IMR-90 (cell line): ENCODE data around the gene ZC3H14. TPM values are rescaled to one million over a fixed set of nuclear protein-coding genes. Genes with fewer than 3 reads are reported as not detected.
A peak's percentile ranks its signal among the peaks of the same experiment; 100 is the strongest.

Experiments
- ATAC-seq: fragments of 200-7000 bp; cut with Tn5 transposase; 2 replicates; pipeline ENCODE4 v1.9.1; 2020; ENCODE audit warnings: low read depth, mild to moderate bottlenecking, moderate library complexity
- BruUV-seq: library from RNA; stranded (reverse); fragments of 400-500 nt; replicated peaks from 2 replicates; lab custom pipeline; 2021; lab: Mats Ljungman, UMichigan
- CTCF ChIA-PET: fragments of 300-600 bp; formaldehyde crosslinking; extraction: SDS; loops from one replicate; lab custom pipeline; 2021; ENCODE audit warnings: antibody characterized with exemption; lab: Yijun Ruan, JAX
- POLR2A ChIA-PET: fragments of 300-600 bp; sonication (Branson Sonifier 250); formaldehyde crosslinking; loops from one replicate; lab custom pipeline; 2022; ENCODE audit warnings: antibody characterized with exemption; ENCODE audit not compliant: unreplicated experiment; lab: Charles Lee
- DNase-seq: peaks from one replicate; pipeline ENCODE4 v3.0.0; 2013
- H2AFZ ChIP-seq: replicated peaks from 2 replicates; pipeline ENCODE3; 2013; ENCODE audit warnings: low read length, mild to moderate bottlenecking; ENCODE audit not compliant: poor library complexity
- H2AK5ac ChIP-seq: 2 replicates; pipeline ENCODE4 v1.6.1; 2013; ENCODE audit warnings: low read depth, low read length, inconsistent platforms
- H2AK9ac ChIP-seq: replicated peaks from 2 replicates; pipeline ENCODE3; 2013; ENCODE audit warnings: mild to moderate bottlenecking, low read depth, low read length, moderate library complexity; ENCODE audit not compliant: poor library complexity
- H2BK120ac ChIP-seq: 2 replicates; pipeline ENCODE4 v1.6.1; 2013; ENCODE audit warnings: low read depth, low read length, inconsistent platforms
- H2BK15ac ChIP-seq: 3 replicates; pipeline ENCODE4 v1.6.1; 2013; ENCODE audit warnings: low read depth, low read length, inconsistent platforms
- H2BK20ac ChIP-seq: 2 replicates; pipeline ENCODE4 v1.6.1; 2013; ENCODE audit warnings: low read depth, mild to moderate bottlenecking, inconsistent platforms, low read length, moderate library complexity
- H2BK5ac ChIP-seq: 2 replicates; pipeline ENCODE4 v1.6.1; 2013; ENCODE audit warnings: mild to moderate bottlenecking, low read depth, low read length, inconsistent platforms; ENCODE audit not compliant: poor library complexity, severe bottlenecking
- H3K14ac ChIP-seq: replicated peaks from 2 replicates; pipeline ENCODE4 v1.6.1; 2013; ENCODE audit warnings: low read depth, low read length, inconsistent platforms
- H3K18ac ChIP-seq: 2 replicates; pipeline ENCODE4 v1.6.1; 2013; ENCODE audit warnings: low read depth, low read length, control low read depth
- H3K23ac ChIP-seq: 2 replicates; pipeline ENCODE4 v1.6.1; 2013; ENCODE audit warnings: low read depth, low read length, inconsistent platforms
- H3K27ac ChIP-seq: 2 replicates; pipeline ENCODE4 v1.5.1; 2013; ENCODE audit warnings: mild to moderate bottlenecking, control low read depth, low read length; ENCODE audit not compliant: insufficient read depth
- H3K27me3 ChIP-seq: 2 replicates; pipeline ENCODE4 v1.6.1; 2013; ENCODE audit warnings: low read length; ENCODE audit not compliant: control insufficient read depth, insufficient read depth
- H3K36me3 ChIP-seq: 2 replicates; pipeline ENCODE4 v1.6.1; 2013; ENCODE audit warnings: low read length, mixed read lengths; ENCODE audit not compliant: control insufficient read depth, insufficient read depth
- H3K4ac ChIP-seq: 2 replicates; pipeline ENCODE4 v1.6.1; 2013; ENCODE audit warnings: low read depth, low read length, inconsistent platforms
- H3K4me1 ChIP-seq: 2 replicates; pipeline ENCODE4 v1.6.1; 2013; ENCODE audit warnings: low read length, mixed read lengths; ENCODE audit not compliant: control insufficient read depth, insufficient read depth
- H3K4me2 ChIP-seq: 2 replicates; pipeline ENCODE4 v1.6.1; 2013; ENCODE audit warnings: low read depth, mild to moderate bottlenecking, control low read depth, low read length, moderate library complexity
- H3K4me3 ChIP-seq: 2 replicates; pipeline ENCODE4 v1.5.1; 2013; ENCODE audit warnings: low read depth, mild to moderate bottlenecking, control low read depth, low read length, moderate library complexity; ENCODE audit not compliant: insufficient read depth
- H3K56ac ChIP-seq: 2 replicates; pipeline ENCODE4 v1.6.1; 2013; ENCODE audit warnings: low read length, inconsistent platforms; ENCODE audit not compliant: insufficient read depth; ENCODE audit errors: extremely low read depth
- H3K79me1 ChIP-seq, 2 experiments: 2 replicates each; pipeline ENCODE4 v1.6.1; 2013; ENCODE audit warnings: low read length in 2 of 2, inconsistent platforms in 1 of 2, low read depth in 1 of 2
- H3K9ac ChIP-seq: 2 replicates; pipeline ENCODE4 v1.6.1; 2013; ENCODE audit warnings: low read depth, low read length, control low read depth
- H3K9me1 ChIP-seq: 2 replicates; pipeline ENCODE4 v1.6.1; 2013; ENCODE audit warnings: low read length, inconsistent platforms; ENCODE audit not compliant: insufficient read depth
- H3K9me3 ChIP-seq: 2 replicates; pipeline ENCODE4 v1.6.1; 2013; ENCODE audit warnings: low read length; ENCODE audit not compliant: control insufficient read depth, insufficient read depth
- H4K20me1 ChIP-seq: 2 replicates; pipeline ENCODE4 v1.6.1; 2013; ENCODE audit warnings: low read length, inconsistent platforms; ENCODE audit not compliant: insufficient read depth
- H4K5ac ChIP-seq: 2 replicates; pipeline ENCODE4 v1.6.1; 2013; ENCODE audit warnings: mild to moderate bottlenecking, low read depth, low read length, control low read depth
- H4K8ac ChIP-seq, 2 experiments: 2 replicates each; pipeline ENCODE4 v1.6.1; 2013; ENCODE audit warnings: low read depth in 2 of 2, low read length in 2 of 2, control low read depth in 1 of 2, inconsistent platforms in 1 of 2
- H4K91ac ChIP-seq: 2 replicates; pipeline ENCODE4 v1.6.1; 2013; ENCODE audit warnings: low read depth, low read length, inconsistent platforms; ENCODE audit not compliant: insufficient read depth
- FOS ChIP-seq: fragments of 150-350 bp; IDR thresholded peaks from 2 replicates; pipeline ENCODE4 v1.6.1; 2016; ENCODE audit warnings: low read depth, low read length
- MAZ ChIP-seq: IDR thresholded peaks from 2 replicates; pipeline ENCODE4 v1.6.1; 2012; ENCODE audit warnings: low read depth, mild to moderate bottlenecking, low read length, improper control_type of control experiment, moderate library complexity, borderline replicate concordance
- NFE2L2 ChIP-seq: fragments of 150-350 bp; IDR thresholded peaks from 2 replicates; pipeline ENCODE4 v1.6.1; 2016; ENCODE audit warnings: low read depth, mild to moderate bottlenecking, low read length
- WGBS, 2 experiments: methylation state at CpG; one replicate each; pipeline versions ENCODE4 v1.1.5 to v1.1.7; 2013; ENCODE audit warnings: missing lambda C conversion rate in 2 of 2; ENCODE audit not compliant: insufficient read length in 1 of 2; ENCODE audit errors: extremely low coverage in 2 of 2; 5-methylcytosine and 5-hydroxymethylcytosine counted together
- dilution Hi-C: fragments of 300-500 bp; cut with HindIII; formaldehyde crosslinking; loops from one replicate; pipeline ENCODE4 v1.14.3; 2018; ENCODE audit warnings: low sequenced_read_pairs; ENCODE audit not compliant: unreplicated experiment
- in situ Hi-C: fragments of 300-500 bp; cut with MboI; formaldehyde crosslinking; loops from 3 replicates; pipeline ENCODE4 v1.14.3; 2019; ENCODE audit warnings: low sequenced_read_pairs, inconsistent platforms, mixed read lengths
- intact Hi-C: fragments of 100-400 bp; cut with micrococcal nuclease; formaldehyde crosslinking; loops from 2 replicates; pipeline ENCODE4 v1.10.0; 2022
- polyA plus RNA-seq, 3 experiments: library from polyadenylated mRNA; depleted of rRNA; stranded (reverse); fragments of >200 nt; gene quantifications; 2 replicates each; pipeline ENCODE4 v1.2.3, GENCODE V29; 2012; ENCODE audit warnings: low replicate concordance in 1 of 3
- total RNA-seq: library from RNA; depleted of rRNA; stranded (reverse); fragments of >200 nt; gene quantifications from 2 replicates; pipeline ENCODE4 v1.2.3, GENCODE V29; 2012
- TF ChIP-seq, protein P1 (sequence below): conservative IDR thresholded peaks from 2 replicates; pipeline ENCODE4 v1.5.1; 2012; ENCODE audit warnings: mild to moderate bottlenecking, low read depth, low read length, improper control_type of control experiment
- TF ChIP-seq, protein P2 (sequence below): fragments of 150-350 bp; IDR thresholded peaks from 2 replicates; pipeline ENCODE4 v1.6.1; 2017; ENCODE audit warnings: mild to moderate bottlenecking, antibody characterized with exemption, low read length, low read depth

ZC3H14 gene
- total and polyA plus RNA-seq, 2 of the 4 experiments (the other 2 are of a cell fraction): 72.5 to 111 TPM

DNA sequence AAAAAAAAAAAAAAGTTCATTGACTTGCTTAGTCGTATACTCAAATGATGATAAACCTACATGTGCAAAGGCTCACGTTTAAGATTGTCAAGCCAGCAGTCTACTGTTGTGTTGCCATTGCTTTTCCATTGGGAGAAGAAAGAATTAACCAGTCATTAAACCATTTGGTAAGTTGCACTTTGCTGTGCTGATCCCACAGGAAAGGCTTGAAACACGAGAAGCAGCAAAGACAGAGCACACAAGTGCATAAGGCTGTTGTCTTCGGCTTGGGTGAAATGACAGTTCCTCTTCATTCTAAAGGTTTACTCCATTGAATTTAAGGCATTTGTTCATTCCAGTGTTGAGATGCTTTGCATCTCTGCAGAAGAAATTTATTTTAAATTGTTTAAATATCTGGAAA, 50.1 kb downstream of the ZC3H14 start:
- Histone ChIP-seq H2BK15ac (no peak overlapping the region), H2AK9ac (no peak overlapping the region), H4K5ac (no peak overlapping the region), H2BK20ac (no peak overlapping the region), H3K9ac (no peak overlapping the region; the same call in 1 of the 2 replicates), H3K4me3 (no peak overlapping the region), H2AFZ (no peak overlapping the region), H2AK5ac (0 out of 2 replicates have a peak overlapping the region, but pooled peaks have one; percentile 1), H4K91ac (no peak overlapping the region), H3K4me1 (peaks cover 8% of the 10 kb centered on the region), H3K79me1 (peaks cover 16 to 36% of the 10 kb centered on the region in 2 experiments), H3K27me3 (no peaks in the 10 kb centered on the region), H3K27ac (no peak overlapping the region), H4K8ac (no peak overlapping the region), H2BK5ac (peak overlapping the region; percentile 23), H3K14ac (no peak overlapping the region), H3K56ac (no peak overlapping the region), H2BK120ac (no peak overlapping the region), H3K4me2 (no peak overlapping the region), H3K36me3 (peaks cover 29% of the 10 kb centered on the region), H3K18ac (no peak overlapping the region), H3K9me3 (no peaks in the 10 kb centered on the region), H3K9me1 (peaks cover under 1% of the 10 kb centered on the region; the same call in 1 of the 2 replicates), H4K20me1 (peaks cover 13% of the 10 kb centered on the region; the same call in 1 of the 2 replicates), H3K4ac (no peak overlapping the region), H3K23ac (no peak overlapping the region)
- no peak for ATAC-seq
- no CpG with 5 or more reads among the region's 4 CpGs for WGBS, 2 experiments
- in situ Hi-C loops: no loop called here
- DNase-seq: peak; percentile 4
- no TSS peak for BruUV-seq
- intact Hi-C loops: no loop called here
- no peak for TF ChIP-seq MAZ
- TF ChIP-seq, protein P1, sequence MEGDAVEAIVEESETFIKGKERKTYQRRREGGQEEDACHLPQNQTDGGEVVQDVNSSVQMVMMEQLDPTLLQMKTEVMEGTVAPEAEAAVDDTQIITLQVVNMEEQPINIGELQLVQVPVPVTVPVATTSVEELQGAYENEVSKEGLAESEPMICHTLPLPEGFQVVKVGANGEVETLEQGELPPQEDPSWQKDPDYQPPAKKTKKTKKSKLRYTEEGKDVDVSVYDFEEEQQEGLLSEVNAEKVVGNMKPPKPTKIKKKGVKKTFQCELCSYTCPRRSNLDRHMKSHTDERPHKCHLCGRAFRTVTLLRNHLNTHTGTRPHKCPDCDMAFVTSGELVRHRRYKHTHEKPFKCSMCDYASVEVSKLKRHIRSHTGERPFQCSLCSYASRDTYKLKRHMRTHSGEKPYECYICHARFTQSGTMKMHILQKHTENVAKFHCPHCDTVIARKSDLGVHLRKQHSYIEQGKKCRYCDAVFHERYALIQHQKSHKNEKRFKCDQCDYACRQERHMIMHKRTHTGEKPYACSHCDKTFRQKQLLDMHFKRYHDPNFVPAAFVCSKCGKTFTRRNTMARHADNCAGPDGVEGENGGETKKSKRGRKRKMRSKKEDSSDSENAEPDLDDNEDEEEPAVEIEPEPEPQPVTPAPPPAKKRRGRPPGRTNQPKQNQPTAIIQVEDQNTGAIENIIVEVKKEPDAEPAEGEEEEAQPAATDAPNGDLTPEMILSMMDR: no peak
- TF ChIP-seq, protein P2, sequence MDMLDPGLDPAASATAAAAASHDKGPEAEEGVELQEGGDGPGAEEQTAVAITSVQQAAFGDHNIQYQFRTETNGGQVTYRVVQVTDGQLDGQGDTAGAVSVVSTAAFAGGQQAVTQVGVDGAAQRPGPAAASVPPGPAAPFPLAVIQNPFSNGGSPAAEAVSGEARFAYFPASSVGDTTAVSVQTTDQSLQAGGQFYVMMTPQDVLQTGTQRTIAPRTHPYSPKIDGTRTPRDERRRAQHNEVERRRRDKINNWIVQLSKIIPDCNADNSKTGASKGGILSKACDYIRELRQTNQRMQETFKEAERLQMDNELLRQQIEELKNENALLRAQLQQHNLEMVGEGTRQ: no peak
- TF ChIP-seq FOS: no peak
- no peak for TF ChIP-seq NFE2L2
- CTCF ChIA-PET: interaction anchor here (0.6 to 1.2 kb wide), 2 partner anchors 54 to 359 kb away, joined by 3 to 4 read pairs; no protein-coding TSS in a partner anchor
- POLR2A ChIA-PET: no interaction called here
- dilution Hi-C loops: no loop called here
